GM18505 (cell line): Measurements from ENCODE around the gene SYMPK.

Experiments
- ATAC-seq: cut with Tn5 transposase; IDR thresholded peaks from one replicate; pipeline ENCODE4 v1.9.1; 2021; ENCODE audit not compliant: unreplicated experiment
- POLR2A ChIP-seq: IDR thresholded peaks from 4 replicates; pipeline ENCODE4 v1.6.1; 2011; ENCODE audit warnings: borderline replicate concordance; ENCODE audit not compliant: insufficient read depth, insufficient read length; ENCODE audit errors: extremely low read depth

SYMPK gene

GRCh38 chr19:45828523-45828922, 34.4 kb downstream of the SYMPK start:
- no peak for ATAC-seq
- TF ChIP-seq POLR2A: no peak

- no peak for TF ChIP-seq POLR2A
- no peak for ATAC-seq
These were observed 35.4 kb downstream of the SYMPK start for GRCh38 chr19:45827459-45828093.

GRCh38 chr19:45826934-45827333, 36.0 kb downstream of the SYMPK start:
- no peak for ATAC-seq
- TF ChIP-seq POLR2A: no peak

GRCh38 chr19:45825917-45826893, 36.7 kb downstream of the SYMPK start:
- ATAC-seq: no peak
- no peak for TF ChIP-seq POLR2A

- no peak for ATAC-seq
- TF ChIP-seq POLR2A: no peak
These were observed 37.7 kb downstream of the SYMPK start for GRCh38 chr19:45825263-45825605.

- ATAC-seq: no peak
- TF ChIP-seq POLR2A: no peak
These were observed 38.2 kb downstream of the SYMPK start for GRCh38 chr19:45824531-45825262.

- no peak for TF ChIP-seq POLR2A
- ATAC-seq: no peak
These were observed 38.9 kb downstream of the SYMPK start for GRCh38 chr19:45824041-45824471.

- no peak for TF ChIP-seq POLR2A
- ATAC-seq: no peak
These were observed 39.8 kb downstream of the SYMPK start for GRCh38 chr19:45823182-45823581.

- no peak for ATAC-seq
- TF ChIP-seq POLR2A: no peak
These were observed 40.2 kb downstream of the SYMPK start for GRCh38 chr19:45822716-45823115.

GRCh38 chr19:45821570-45821969, 41.4 kb downstream of the SYMPK start:
- no peak for ATAC-seq
- no peak for TF ChIP-seq POLR2A

GRCh38 chr19:45821103-45821521, 41.8 kb downstream of the SYMPK start:
- ATAC-seq: no peak

GRCh38 chr19:45820413-45821102, 42.4 kb downstream of the SYMPK start:
- TF ChIP-seq POLR2A: no peak
- ATAC-seq: no peak

More at GRCh38 chr19:45821103-45821521, 41.8 kb downstream of the SYMPK start:
- no peak for TF ChIP-seq POLR2A

GRCh38 chr19:45819769-45820168, 43.2 kb downstream of the SYMPK start:
- TF ChIP-seq POLR2A: no peak
- no peak for ATAC-seq

GRCh38 chr19:45817725-45818301, 45.1 kb downstream of the SYMPK start:
- ATAC-seq: no peak
- no peak for TF ChIP-seq POLR2A
